ENCODE data around the gene LPCAT3.

LPCAT3 gene

GRCh38 chr12:6998715-6999451 is 19.4 kb downstream of the LPCAT3 start:
- no peak for DNase-seq

GRCh38 chr12:6996040-6996441 is 22.2 kb downstream of the LPCAT3 start:
- no peak for DNase-seq

GRCh38 chr12:6987956-6988553 is 30.2 kb downstream of the LPCAT3 start:
- DNase-seq, result no peak

GRCh38 chr12:6982532-6982931 is 35.7 kb downstream of the LPCAT3 start:
- no peak for DNase-seq

- no peak for DNase-seq
Measured at GRCh38 chr12:6981152-6982052, 36.9 kb downstream of the LPCAT3 start.

GRCh38 chr12:6980740-6981139 is 37.5 kb downstream of the LPCAT3 start:
- no peak for DNase-seq

GRCh38 chr12:6980075-6980474 is 38.2 kb downstream of the LPCAT3 start:
- no peak for DNase-seq

- no peak for DNase-seq
Measured at GRCh38 chr12:6979453-6979852, 38.8 kb downstream of the LPCAT3 start.

- no peak for DNase-seq
Measured at GRCh38 chr12:6979021-6979420, 39.3 kb downstream of the LPCAT3 start.

GRCh38 chr12:6978611-6979011 is 39.7 kb downstream of the LPCAT3 start:
- no peak for DNase-seq

GRCh38 chr12:6978188-6978587 is 40.1 kb downstream of the LPCAT3 start:
- DNase-seq, result no peak

GRCh38 chr12:6977653-6978052 is 40.6 kb downstream of the LPCAT3 start:
- DNase-seq, result no peak

- DNase-seq, result no peak
Measured at GRCh38 chr12:6975297-6976032, 42.8 kb downstream of the LPCAT3 start.

GRCh38 chr12:6974180-6974579 is 44.1 kb downstream of the LPCAT3 start:
- no peak for DNase-seq

- no peak for DNase-seq
Measured at GRCh38 chr12:6970096-6970527, 48.2 kb downstream of the LPCAT3 start.

- no peak for DNase-seq
Measured at GRCh38 chr12:6968426-6968825, 49.9 kb downstream of the LPCAT3 start.

GRCh38 chr12:6967651-6968100 is 50.6 kb downstream of the LPCAT3 start:
- no peak for DNase-seq

GRCh38 chr12:6966351-6966750 is 51.9 kb downstream of the LPCAT3 start:
- DNase-seq, result no peak

GRCh38 chr12:6965714-6966113 is 52.6 kb downstream of the LPCAT3 start:
- DNase-seq, result no peak

GRCh38 chr12:6965026-6965661 is 53.1 kb downstream of the LPCAT3 start:
- DNase-seq, result peak; percentile 92

- no peak for DNase-seq
Measured at GRCh38 chr12:6964605-6965025, 53.7 kb downstream of the LPCAT3 start.

GRCh38 chr12:6963791-6964413 is 54.4 kb downstream of the LPCAT3 start:
- no peak for DNase-seq

Data from T-helper 9 cell (primary cell).